HEK293 (cell line): ENCODE data around the gene ZNF385C.
A peak's percentile ranks its signal among the peaks of the same experiment; 100 is the strongest.

Experiments used
- BCL11A ChIP-seq: fragments of 450-650 bp; formaldehyde crosslinking; IDR thresholded peaks from 2 replicates; pipeline ENCODE4 v1.5.1; 2016; ENCODE audit warnings: low read depth, missing biosample characterization, missing genetic modification characterization
- GFI1B ChIP-seq: fragments of 450-650 bp; formaldehyde crosslinking; IDR thresholded peaks from 2 replicates; pipeline ENCODE4 v1.5.1; 2016; ENCODE audit warnings: missing biosample characterization, missing genetic modification characterization
- KLF17 ChIP-seq: fragments of 450-650 bp; formaldehyde crosslinking; IDR thresholded peaks from 2 replicates; pipeline ENCODE4 v1.5.1; 2016; ENCODE audit warnings: missing biosample characterization, missing genetic modification characterization
- KLF8 ChIP-seq: fragments of 450-650 bp; formaldehyde crosslinking; IDR thresholded peaks from 2 replicates; pipeline ENCODE4 v1.5.1; 2016; ENCODE audit warnings: missing biosample characterization, missing genetic modification characterization
- MEIS1 ChIP-seq: sonication (generic); formaldehyde crosslinking; IDR thresholded peaks from 2 replicates; pipeline ENCODE4 v1.8.1; 2022; ENCODE audit warnings: missing genetic modification reagents, mild to moderate bottlenecking, borderline replicate concordance
- YY1 ChIP-seq: fragments of 450-650 bp; formaldehyde crosslinking; IDR thresholded peaks from 2 replicates; pipeline ENCODE4 v1.5.1; 2018; ENCODE audit warnings: missing biosample characterization, missing genetic modification characterization
- ZBTB17 ChIP-seq: fragments of 450-650 bp; formaldehyde crosslinking; IDR thresholded peaks from 2 replicates; pipeline ENCODE4 v1.5.1; 2016; ENCODE audit warnings: missing biosample characterization, missing genetic modification characterization
- ZBTB21 ChIP-seq: fragments of 450-650 bp; formaldehyde crosslinking; IDR thresholded peaks from 2 replicates; pipeline ENCODE4 v1.5.1; 2017; ENCODE audit warnings: missing biosample characterization, missing genetic modification characterization
- ZBTB48 ChIP-seq: fragments of 450-650 bp; formaldehyde crosslinking; IDR thresholded peaks from 2 replicates; pipeline ENCODE4 v1.5.1; 2016; ENCODE audit warnings: missing biosample characterization, missing genetic modification characterization
- ZBTB6 ChIP-seq: fragments of 450-650 bp; formaldehyde crosslinking; IDR thresholded peaks from 2 replicates; pipeline ENCODE4 v1.5.1; 2017; ENCODE audit warnings: missing biosample characterization, missing genetic modification characterization
- ZNF132 ChIP-seq: fragments of 450-650 bp; formaldehyde crosslinking; IDR thresholded peaks from 2 replicates; pipeline ENCODE4 v1.5.1; 2017; ENCODE audit warnings: missing biosample characterization, missing genetic modification characterization, borderline replicate concordance
- ZNF174 ChIP-seq: fragments of 450-650 bp; formaldehyde crosslinking; IDR thresholded peaks from 2 replicates; pipeline ENCODE4 v1.5.0; 2017; ENCODE audit warnings: missing biosample characterization, mild to moderate bottlenecking, missing genetic modification characterization
- ZNF248 ChIP-seq: fragments of 450-650 bp; formaldehyde crosslinking; IDR thresholded peaks from 2 replicates; pipeline ENCODE4 v1.5.1; 2017; ENCODE audit warnings: missing biosample characterization, missing genetic modification characterization
- ZNF280D ChIP-seq: fragments of 450-650 bp; formaldehyde crosslinking; IDR thresholded peaks from 2 replicates; pipeline ENCODE4 v1.5.1; 2016; ENCODE audit warnings: missing biosample characterization, missing genetic modification characterization
- ZNF302 ChIP-seq: fragments of 450-650 bp; formaldehyde crosslinking; IDR thresholded peaks from 2 replicates; pipeline ENCODE4 v1.5.1; 2016; ENCODE audit warnings: missing biosample characterization, missing genetic modification characterization, low read depth
- ZNF311 ChIP-seq: fragments of 450-650 bp; formaldehyde crosslinking; IDR thresholded peaks from 2 replicates; pipeline ENCODE4 v1.5.1; 2017; ENCODE audit warnings: missing biosample characterization, missing genetic modification characterization, borderline replicate concordance
- ZNF37A ChIP-seq: fragments of 450-650 bp; IDR thresholded peaks from 2 replicates; pipeline ENCODE4 v1.5.1; 2018; ENCODE audit warnings: missing biosample characterization, missing genetic modification characterization
- ZNF398 ChIP-seq: fragments of 450-650 bp; formaldehyde crosslinking; IDR thresholded peaks from 2 replicates; pipeline ENCODE4 v1.5.1; 2017; ENCODE audit warnings: missing biosample characterization, missing genetic modification characterization
- ZNF433 ChIP-seq: fragments of 450-650 bp; formaldehyde crosslinking; IDR thresholded peaks from 2 replicates; pipeline ENCODE4 v1.5.1; 2016; ENCODE audit warnings: missing biosample characterization, missing genetic modification characterization, low read depth
- ZNF488 ChIP-seq: fragments of 450-650 bp; formaldehyde crosslinking; IDR thresholded peaks from 2 replicates; pipeline ENCODE4 v1.5.1; 2016; ENCODE audit warnings: missing biosample characterization, missing genetic modification characterization
- ZNF510 ChIP-seq: fragments of 450-650 bp; formaldehyde crosslinking; IDR thresholded peaks from 2 replicates; pipeline ENCODE4 v1.5.1; 2018; ENCODE audit warnings: mild to moderate bottlenecking, missing genetic modification characterization, missing biosample characterization; ENCODE audit not compliant: insufficient replicate concordance
- ZNF518A ChIP-seq: fragments of 450-650 bp; formaldehyde crosslinking; conservative IDR thresholded peaks from 2 replicates; pipeline ENCODE4 v1.5.1; 2016; ENCODE audit warnings: low read depth, missing biosample characterization, missing genetic modification characterization
- ZNF521 ChIP-seq: fragments of 450-650 bp; formaldehyde crosslinking; IDR thresholded peaks from 2 replicates; pipeline ENCODE4 v1.5.1; 2017; ENCODE audit warnings: missing biosample characterization, mild to moderate bottlenecking, missing genetic modification characterization
- ZNF555 ChIP-seq: fragments of 450-650 bp; formaldehyde crosslinking; conservative IDR thresholded peaks from 2 replicates; pipeline ENCODE4 v1.5.1; 2017; ENCODE audit warnings: missing biosample characterization, mild to moderate bottlenecking, missing genetic modification characterization, inconsistent platforms
- ZNF707 ChIP-seq: fragments of 450-650 bp; formaldehyde crosslinking; IDR thresholded peaks from 2 replicates; pipeline ENCODE4 v1.5.1; 2016; ENCODE audit warnings: missing biosample characterization, missing genetic modification characterization
- ZXDB ChIP-seq: fragments of 450-650 bp; formaldehyde crosslinking; IDR thresholded peaks from 2 replicates; pipeline ENCODE4 v1.5.1; 2016; ENCODE audit warnings: missing biosample characterization, missing genetic modification characterization

Gene ZNF385C

GRCh38 chr17:42016941-42017865 lies 81.1 kb downstream of the ZNF385C start, which contains the start of gene DNAJC7 (continued):
- TF ChIP-seq GFI1B (tag by site-specific recombination) (no peak), ZNF518A (tag by site-specific recombination) (peak; percentile 86), BCL11A (tag by site-specific recombination) (no peak), ZXDB (peak; percentile 87), ZNF37A (tag by site-specific recombination) (no peak), ZBTB21 (tag by site-specific recombination) (0 out of 2 replicates have a peak, but pooled peaks have one; percentile 32), ZNF398 (peak; percentile 78), KLF17 (no peak; the same call in none of the 2 replicates), ZNF248 (tag by site-specific recombination) (no peak), KLF8 (peak; percentile 94), ZBTB48 (no peak; the same call in none of the 2 replicates), ZNF521 (tag by site-specific recombination) (no peak), ZBTB6 (tag by site-specific recombination) (peak; percentile 85), ZNF510 (tag by site-specific recombination) (no peak), ZNF433 (tag by site-specific recombination) (no peak), ZNF132 (tag by site-specific recombination) (no peak), YY1 (tag by site-specific recombination) (peak; percentile 99), ZBTB17 (tag by site-specific recombination) (peak; percentile 84), ZNF488 (no peak), ZNF174 (no peak), ZNF555 (tag by site-specific recombination) (no peak), ZNF707 (tag by site-specific recombination) (no peak), ZNF311 (tag by site-specific recombination) (no peak), ZNF280D (tag by site-specific recombination) (0 out of 2 replicates have a peak, but pooled peaks have one; percentile 20), MEIS1 (CRISPR knock-in tag) (no peak), ZNF302 (tag by site-specific recombination) (no peak)
